HepG2 (cell line): ENCODE data around the gene HAUS1. TPM values are rescaled to one million over a fixed set of nuclear protein-coding genes. Genes with fewer than 3 reads are reported as not detected.
A peak's percentile ranks its signal among the peaks of the same experiment; 100 is the strongest.

ENCODE experiments used
- ATAC-seq: fragments of 200-7000 bp; cut with Tn5 transposase; 3 replicates; pipeline ENCODE4 v1.9.1; 2020; ENCODE audit warnings: mild to moderate bottlenecking, moderate library complexity
- BruUV-seq: library from RNA; stranded (reverse); fragments of 400-500 nt; replicated peaks from 2 replicates; lab custom pipeline; 2021; lab: Mats Ljungman, UMichigan
- CTCF ChIA-PET: fragments of 300-600 bp; formaldehyde crosslinking; extraction: SDS; loops from one replicate; lab custom pipeline; 2021; ENCODE audit warnings: low total read pairs, inconsistent platforms, low intra/inter-chr PET ratio; lab: Yijun Ruan, JAX
- POLR2A ChIA-PET: fragments of 350-600 bp; sonication (Branson Sonifier 250); formaldehyde crosslinking; loops from one replicate; lab custom pipeline; 2020; ENCODE audit warnings: antibody characterized with exemption, inconsistent platforms; lab: Yijun Ruan, JAX
- DNase-seq: peaks from one replicate; pipeline ENCODE4 v3.0.0-alpha.2; 2015; ENCODE audit warnings: low spot score
- FAIRE-seq: peaks from 3 replicates; lab custom pipeline; 2011; peaks lifted over from hg19 to GRCh38; lab: Jason Lieb, UNC
- H2AFZ ChIP-seq: one replicate; pipeline ENCODE4 v1.6.1; 2011; ENCODE audit warnings: low read length, inconsistent platforms
- H3K27ac ChIP-seq: fragments of 300-600 bp; 3 replicates; pipeline ENCODE4 v1.8.0; 2011; ENCODE audit warnings: mixed run types, mild to moderate bottlenecking, mixed read lengths, low read length, inconsistent platforms; ENCODE audit not compliant: insufficient read depth; ENCODE audit errors: extremely low read length
- H3K27me3 ChIP-seq, 2 experiments: fragments of 200-600 bp in 1 of 2; 2 replicates in 1 of 2; 3 replicates in 1 of 2; pipeline versions ENCODE4 v1.6.0 to v1.8.0; 2011; ENCODE audit warnings: low read length in 2 of 2, mild to moderate bottlenecking in 2 of 2, moderate library complexity in 2 of 2, inconsistent platforms in 1 of 2; ENCODE audit not compliant: insufficient read depth in 2 of 2, control insufficient read depth in 1 of 2
- H3K36me3 ChIP-seq, 2 experiments: fragments of 200-600 bp in 1 of 2; replicated peaks in 1 of 2; 2 replicates in 1 of 2; 3 replicates in 1 of 2; pipeline versions ENCODE4 v1.5.1 to v1.8.0; 2011; ENCODE audit warnings: low read length in 2 of 2, inconsistent platforms in 1 of 2; ENCODE audit not compliant: insufficient read depth in 2 of 2, control insufficient read depth in 1 of 2
- H3K4me1 ChIP-seq: 2 replicates; pipeline ENCODE4 v1.5.1; 2012; ENCODE audit warnings: low read length, inconsistent platforms; ENCODE audit not compliant: insufficient read depth
- H3K4me2 ChIP-seq: 2 replicates; pipeline ENCODE4 v1.6.0; 2011; ENCODE audit warnings: low read depth, low read length, inconsistent platforms
- H3K4me3 ChIP-seq, 3 experiments: fragments of 200-600 bp in 1 of 3; sonication (generic), shearing (Covaris generic) in 1 of 3; replicated peaks in 1 of 3; 2 replicates each; pipeline ENCODE4 v1.5.1; 2011 to 2016; ENCODE audit warnings: low read length in 3 of 3, inconsistent platforms in 2 of 3, low read depth in 2 of 3, mild to moderate bottlenecking in 2 of 3, control low read depth in 1 of 3, mixed read lengths in 1 of 3; ENCODE audit not compliant: insufficient read depth in 1 of 3
- H3K79me2 ChIP-seq: one replicate; pipeline ENCODE4 v1.6.1; 2011; ENCODE audit warnings: low read length, inconsistent platforms; ENCODE audit not compliant: insufficient read depth
- H3K9ac ChIP-seq: 2 replicates; pipeline ENCODE4 v1.6.0; 2011; ENCODE audit warnings: mild to moderate bottlenecking, low read depth, low read length, inconsistent platforms; ENCODE audit not compliant: insufficient read depth
- H3K9me3 ChIP-seq: 2 replicates; pipeline ENCODE4 v1.5.1; 2012; ENCODE audit warnings: mild to moderate bottlenecking, low read length
- H4K20me1 ChIP-seq: 2 replicates; pipeline ENCODE4 v1.6.0; 2011; ENCODE audit warnings: inconsistent platforms, mild to moderate bottlenecking, low read length, moderate library complexity; ENCODE audit not compliant: insufficient read depth
- ATAD3A ChIP-seq: sonication (generic); formaldehyde crosslinking; IDR thresholded peaks from 2 replicates; pipeline ENCODE4 v1.4.0; 2020; ENCODE audit warnings: missing genetic modification reagents
- SMYD3 ChIP-seq: sonication (generic); formaldehyde crosslinking; IDR thresholded peaks from 2 replicates; pipeline ENCODE4 v1.8.1; 2023; ENCODE audit warnings: mild to moderate bottlenecking, missing genetic modification reagents
- WGBS: methylation state at CpG from one replicate; pipeline ENCODE4 v1.1.6; 2017; ENCODE audit warnings: low lambda C conversion rate; 5-methylcytosine and 5-hydroxymethylcytosine counted together
- in situ Hi-C: cut with HindIII; loops from 2 replicates; pipeline ENCODE4 v1.10.0; 2017; ENCODE audit warnings: low pct_unique_long_range_greater_than_20kb; ENCODE audit not compliant: extremely low pct_ligation_motif_present
- intact Hi-C: fragments of 100-400 bp; cut with micrococcal nuclease; formaldehyde crosslinking; loops from one replicate; pipeline ENCODE4 v1.10.0; 2022; ENCODE audit not compliant: unreplicated experiment
- polyA plus RNA-seq, 8 experiments: library from polyadenylated mRNA; depleted of rRNA in 3 of 8; stranded (reverse) in 7 of 8; unstranded in 1 of 8; fragments of >200 nt; fragmentation: Illumina TruSeq in 4 of 8; extraction: Trizol in 4 of 8; gene quantifications; 2 replicates each; pipeline versions ENCODE4 v1.2.1 to v1.2.3, GENCODE V29; 2011 to 2016; ENCODE audit warnings: low read depth in 4 of 8, missing spikeins in 1 of 8, mixed read lengths in 1 of 8; ENCODE audit not compliant: insufficient read depth in 1 of 8
- total RNA-seq, 5 experiments: library from RNA; depleted of rRNA; stranded (reverse); fragments of >200 nt; fragmentation: Illumina TruSeq; extraction: Trizol; gene quantifications; 2 replicates each; pipeline ENCODE4 v1.2.3, GENCODE V29; 2016; ENCODE audit warnings: low read depth in 1 of 5
- TF ChIP-seq, protein P1 (sequence below): sonication (generic); formaldehyde crosslinking; IDR thresholded peaks from 2 replicates; pipeline ENCODE4 v1.9.0; 2022; ENCODE audit warnings: missing genetic modification reagents, mild to moderate bottlenecking, borderline replicate concordance
- TF ChIP-seq, protein P2 (sequence below): sonication (generic); formaldehyde crosslinking; IDR thresholded peaks from 2 replicates; pipeline ENCODE4 v1.4.0; 2020; ENCODE audit warnings: missing genetic modification reagents, borderline replicate concordance
- TF ChIP-seq, protein P3 (sequence below), 2 experiments: sonication (generic) in 1 of 2; formaldehyde crosslinking in 1 of 2; IDR thresholded peaks; 2 replicates each; pipeline versions ENCODE4 v1.4.0 to v1.6.1; 2016 to 2020; ENCODE audit warnings: borderline replicate concordance in 1 of 2, low read depth in 1 of 2, mild to moderate bottlenecking in 1 of 2, missing genetic modification reagents in 1 of 2
- TF ChIP-seq, protein P4 (sequence below): IDR thresholded peaks from 2 replicates; pipeline ENCODE4 v1.6.1; 2016; ENCODE audit warnings: low read depth, missing genetic modification reagents, missing compliant biosample characterization

The HAUS1 gene
- total and polyA plus RNA-seq, 2 of the 13 experiments (the other 11 are each of a cell fraction or from before 2014, with no cell fraction given) = 20.6 to 59.2 TPM

DNA sequence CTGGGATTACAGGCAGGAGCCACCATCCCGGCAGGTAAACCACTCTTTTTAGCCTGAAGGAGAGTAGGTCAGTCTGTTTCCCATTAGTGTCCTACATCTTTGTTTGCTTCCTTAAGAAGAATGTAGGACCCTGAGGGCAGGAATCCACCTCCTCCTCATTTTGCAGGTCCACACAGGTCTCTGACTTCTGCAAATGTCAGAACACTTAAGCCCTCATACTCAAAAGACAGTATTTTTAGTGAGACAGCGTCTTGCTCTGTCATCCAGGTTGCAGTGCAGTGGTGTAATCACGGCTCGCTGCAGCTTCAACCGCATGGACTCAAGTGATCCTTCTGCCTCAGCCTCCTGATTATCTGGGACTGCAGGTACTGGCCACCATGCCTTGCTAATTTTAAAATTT, 41.4 kb upstream of the HAUS1 start (continued):
- TF ChIP-seq, protein P1, sequence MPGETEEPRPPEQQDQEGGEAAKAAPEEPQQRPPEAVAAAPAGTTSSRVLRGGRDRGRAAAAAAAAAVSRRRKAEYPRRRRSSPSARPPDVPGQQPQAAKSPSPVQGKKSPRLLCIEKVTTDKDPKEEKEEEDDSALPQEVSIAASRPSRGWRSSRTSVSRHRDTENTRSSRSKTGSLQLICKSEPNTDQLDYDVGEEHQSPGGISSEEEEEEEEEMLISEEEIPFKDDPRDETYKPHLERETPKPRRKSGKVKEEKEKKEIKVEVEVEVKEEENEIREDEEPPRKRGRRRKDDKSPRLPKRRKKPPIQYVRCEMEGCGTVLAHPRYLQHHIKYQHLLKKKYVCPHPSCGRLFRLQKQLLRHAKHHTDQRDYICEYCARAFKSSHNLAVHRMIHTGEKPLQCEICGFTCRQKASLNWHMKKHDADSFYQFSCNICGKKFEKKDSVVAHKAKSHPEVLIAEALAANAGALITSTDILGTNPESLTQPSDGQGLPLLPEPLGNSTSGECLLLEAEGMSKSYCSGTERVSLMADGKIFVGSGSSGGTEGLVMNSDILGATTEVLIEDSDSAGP (CRISPR knock-in tag) = no peak
- TF ChIP-seq, protein P2, sequence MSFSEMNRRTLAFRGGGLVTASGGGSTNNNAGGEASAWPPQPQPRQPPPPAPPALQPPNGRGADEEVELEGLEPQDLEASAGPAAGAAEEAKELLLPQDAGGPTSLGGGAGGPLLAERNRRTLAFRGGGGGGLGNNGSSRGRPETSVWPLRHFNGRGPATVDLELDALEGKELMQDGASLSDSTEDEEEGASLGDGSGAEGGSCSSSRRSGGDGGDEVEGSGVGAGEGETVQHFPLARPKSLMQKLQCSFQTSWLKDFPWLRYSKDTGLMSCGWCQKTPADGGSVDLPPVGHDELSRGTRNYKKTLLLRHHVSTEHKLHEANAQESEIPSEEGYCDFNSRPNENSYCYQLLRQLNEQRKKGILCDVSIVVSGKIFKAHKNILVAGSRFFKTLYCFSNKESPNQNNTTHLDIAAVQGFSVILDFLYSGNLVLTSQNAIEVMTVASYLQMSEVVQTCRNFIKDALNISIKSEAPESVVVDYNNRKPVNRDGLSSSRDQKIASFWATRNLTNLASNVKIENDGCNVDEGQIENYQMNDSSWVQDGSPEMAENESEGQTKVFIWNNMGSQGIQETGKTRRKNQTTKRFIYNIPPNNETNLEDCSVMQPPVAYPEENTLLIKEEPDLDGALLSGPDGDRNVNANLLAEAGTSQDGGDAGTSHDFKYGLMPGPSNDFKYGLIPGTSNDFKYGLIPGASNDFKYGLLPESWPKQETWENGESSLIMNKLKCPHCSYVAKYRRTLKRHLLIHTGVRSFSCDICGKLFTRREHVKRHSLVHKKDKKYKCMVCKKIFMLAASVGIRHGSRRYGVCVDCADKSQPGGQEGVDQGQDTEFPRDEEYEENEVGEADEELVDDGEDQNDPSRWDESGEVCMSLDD (CRISPR knock-in tag) = no peak
- no peak for TF ChIP-seq SMYD3 (CRISPR knock-in tag)
- TF ChIP-seq ATAD3A (CRISPR knock-in tag) = no peak

DNA sequence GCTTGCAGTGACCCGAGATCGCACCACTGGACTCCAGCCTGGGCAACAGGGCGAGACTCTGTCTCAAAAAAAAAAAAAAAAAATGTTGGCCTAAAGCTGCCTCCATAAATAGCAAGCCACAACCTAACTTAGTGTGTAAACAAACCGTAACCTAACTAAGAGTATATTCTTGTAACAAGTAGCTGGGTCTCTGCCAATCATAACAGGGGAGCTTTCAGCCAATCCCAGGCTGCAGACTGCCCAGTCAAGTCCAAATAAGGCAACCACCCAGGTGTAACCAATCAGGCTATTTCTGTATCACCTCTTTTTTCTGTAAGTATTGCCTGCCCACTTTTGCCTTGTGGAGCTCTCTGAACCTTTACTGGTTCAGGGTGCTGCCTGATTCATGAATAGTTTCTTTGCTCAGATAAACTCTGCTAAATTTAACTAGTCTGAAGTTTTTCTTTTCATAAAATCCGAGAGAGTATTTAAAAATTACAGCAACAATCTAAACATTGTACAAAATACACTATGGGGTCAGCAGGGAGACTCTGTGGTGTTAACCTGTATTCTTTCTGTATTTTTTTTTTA, 36.7 kb upstream of the HAUS1 start:
- no peak overlapping the region for H3K4me2 ChIP-seq
- 23% methylated on average over 5 of the region's 5 CpGs for WGBS
- POLR2A ChIA-PET = no interaction called here
- no peak overlapping the region for H3K27ac ChIP-seq
- H3K36me3 ChIP-seq = no peaks in the 10 kb centered on the region
- peaks cover 11% of the 10 kb centered on the region for H3K4me1 ChIP-seq
- peaks cover 7 to 34% of the 10 kb centered on the region in 2 experiments; a peak in 4 of 5 replicates for H3K27me3 ChIP-seq
- no peak overlapping the region for H2AFZ ChIP-seq
- ATAC-seq = peak; percentile 33
- FAIRE-seq = no peak
- in situ Hi-C loops (no loop called here), intact Hi-C loops (no loop called here)
- CTCF ChIA-PET = no interaction called here
- no TSS peak for BruUV-seq
- H3K4me3 ChIP-seq = no peak overlapping the region
- DNase-seq = peak; percentile 45
- no peaks in the 10 kb centered on the region for H3K9me3 ChIP-seq
- no peaks in the 10 kb centered on the region for H4K20me1 ChIP-seq
- no peaks in the 10 kb centered on the region for H3K79me2 ChIP-seq
- no peak overlapping the region for H3K9ac ChIP-seq
- TF ChIP-seq, protein P3, sequence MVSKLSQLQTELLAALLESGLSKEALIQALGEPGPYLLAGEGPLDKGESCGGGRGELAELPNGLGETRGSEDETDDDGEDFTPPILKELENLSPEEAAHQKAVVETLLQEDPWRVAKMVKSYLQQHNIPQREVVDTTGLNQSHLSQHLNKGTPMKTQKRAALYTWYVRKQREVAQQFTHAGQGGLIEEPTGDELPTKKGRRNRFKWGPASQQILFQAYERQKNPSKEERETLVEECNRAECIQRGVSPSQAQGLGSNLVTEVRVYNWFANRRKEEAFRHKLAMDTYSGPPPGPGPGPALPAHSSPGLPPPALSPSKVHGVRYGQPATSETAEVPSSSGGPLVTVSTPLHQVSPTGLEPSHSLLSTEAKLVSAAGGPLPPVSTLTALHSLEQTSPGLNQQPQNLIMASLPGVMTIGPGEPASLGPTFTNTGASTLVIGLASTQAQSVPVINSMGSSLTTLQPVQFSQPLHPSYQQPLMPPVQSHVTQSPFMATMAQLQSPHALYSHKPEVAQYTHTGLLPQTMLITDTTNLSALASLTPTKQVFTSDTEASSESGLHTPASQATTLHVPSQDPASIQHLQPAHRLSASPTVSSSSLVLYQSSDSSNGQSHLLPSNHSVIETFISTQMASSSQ (IDR thresholded peaks at IDR 0.05; ENCODE audit: low read depth) = no peak
- TF ChIP-seq, protein P3 (CRISPR knock-in tag; IDR thresholded peaks at IDR 0.05; ENCODE audit: borderline replicate concordance) = no peak
- TF ChIP-seq, protein P4, sequence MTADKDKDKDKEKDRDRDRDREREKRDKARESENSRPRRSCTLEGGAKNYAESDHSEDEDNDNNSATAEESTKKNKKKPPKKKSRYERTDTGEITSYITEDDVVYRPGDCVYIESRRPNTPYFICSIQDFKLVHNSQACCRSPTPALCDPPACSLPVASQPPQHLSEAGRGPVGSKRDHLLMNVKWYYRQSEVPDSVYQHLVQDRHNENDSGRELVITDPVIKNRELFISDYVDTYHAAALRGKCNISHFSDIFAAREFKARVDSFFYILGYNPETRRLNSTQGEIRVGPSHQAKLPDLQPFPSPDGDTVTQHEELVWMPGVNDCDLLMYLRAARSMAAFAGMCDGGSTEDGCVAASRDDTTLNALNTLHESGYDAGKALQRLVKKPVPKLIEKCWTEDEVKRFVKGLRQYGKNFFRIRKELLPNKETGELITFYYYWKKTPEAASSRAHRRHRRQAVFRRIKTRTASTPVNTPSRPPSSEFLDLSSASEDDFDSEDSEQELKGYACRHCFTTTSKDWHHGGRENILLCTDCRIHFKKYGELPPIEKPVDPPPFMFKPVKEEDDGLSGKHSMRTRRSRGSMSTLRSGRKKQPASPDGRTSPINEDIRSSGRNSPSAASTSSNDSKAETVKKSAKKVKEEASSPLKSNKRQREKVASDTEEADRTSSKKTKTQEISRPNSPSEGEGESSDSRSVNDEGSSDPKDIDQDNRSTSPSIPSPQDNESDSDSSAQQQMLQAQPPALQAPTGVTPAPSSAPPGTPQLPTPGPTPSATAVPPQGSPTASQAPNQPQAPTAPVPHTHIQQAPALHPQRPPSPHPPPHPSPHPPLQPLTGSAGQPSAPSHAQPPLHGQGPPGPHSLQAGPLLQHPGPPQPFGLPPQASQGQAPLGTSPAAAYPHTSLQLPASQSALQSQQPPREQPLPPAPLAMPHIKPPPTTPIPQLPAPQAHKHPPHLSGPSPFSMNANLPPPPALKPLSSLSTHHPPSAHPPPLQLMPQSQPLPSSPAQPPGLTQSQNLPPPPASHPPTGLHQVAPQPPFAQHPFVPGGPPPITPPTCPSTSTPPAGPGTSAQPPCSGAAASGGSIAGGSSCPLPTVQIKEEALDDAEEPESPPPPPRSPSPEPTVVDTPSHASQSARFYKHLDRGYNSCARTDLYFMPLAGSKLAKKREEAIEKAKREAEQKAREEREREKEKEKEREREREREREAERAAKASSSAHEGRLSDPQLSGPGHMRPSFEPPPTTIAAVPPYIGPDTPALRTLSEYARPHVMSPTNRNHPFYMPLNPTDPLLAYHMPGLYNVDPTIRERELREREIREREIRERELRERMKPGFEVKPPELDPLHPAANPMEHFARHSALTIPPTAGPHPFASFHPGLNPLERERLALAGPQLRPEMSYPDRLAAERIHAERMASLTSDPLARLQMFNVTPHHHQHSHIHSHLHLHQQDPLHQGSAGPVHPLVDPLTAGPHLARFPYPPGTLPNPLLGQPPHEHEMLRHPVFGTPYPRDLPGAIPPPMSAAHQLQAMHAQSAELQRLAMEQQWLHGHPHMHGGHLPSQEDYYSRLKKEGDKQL (CRISPR knock-in tag) = no peak
